Lung microvascular endothelial cell (primary cell): Measurements from ENCODE around the gene CCDC28B. TPM values are rescaled to one million over a fixed set of nuclear protein-coding genes. Genes with fewer than 3 reads are reported as not detected.

ENCODE experiments used
- total RNA-seq: library from RNA; depleted of rRNA; stranded (reverse); fragments of >200 nt; gene quantifications from 2 replicates; pipeline ENCODE4 v1.2.1, GENCODE V29; 2014

CCDC28B gene
- total RNA-seq, 1 donor from 2014 or later = 12.3 TPM

Other genes starting within 250 kb of the CCDC28B start
- 41.5 and 51.6 TPM in 2 replicates for gene KHDRBS1, start 186.7 kb upstream of the CCDC28B start, total RNA-seq
- 8.5 and 10.5 TPM in 2 replicates for gene TMEM39B, start 127.7 kb upstream of the CCDC28B start, total RNA-seq
- 22.4 and 27.8 TPM in 2 replicates for gene KPNA6, start 92.5 kb upstream of the CCDC28B start, total RNA-seq
- 46.6 and 64.9 TPM in 2 replicates for gene TXLNA, start 20.9 kb upstream of the CCDC28B start, total RNA-seq
- 0.65 and 0.79 TPM in 2 replicates for gene IQCC, start 5.1 kb downstream of the CCDC28B start, total RNA-seq
- gene DCDC2B, start 8.5 kb downstream of the CCDC28B start, total RNA-seq = not detected in 2 replicates
- gene TMEM234, start 21.8 kb downstream of the CCDC28B start, total RNA-seq = 8.7 and 11.1 TPM in 2 replicates
- 227 and 275 TPM in 2 replicates for gene EIF3I, start 21.8 kb downstream of the CCDC28B start, total RNA-seq
- gene FAM167B, start 46.6 kb downstream of the CCDC28B start, total RNA-seq = 0.79 and 0.87 TPM in 2 replicates
- gene LCK, start 50.7 kb downstream of the CCDC28B start, total RNA-seq = under 0.01 TPM in 2 replicates
- 113 and 114 TPM in 2 replicates for gene HDAC1, start 91.5 kb downstream of the CCDC28B start, total RNA-seq
- 101 and 118 TPM in 2 replicates for gene MARCKSL1, start 135.6 kb downstream of the CCDC28B start, total RNA-seq
- gene FAM229A, start 161.9 kb downstream of the CCDC28B start, total RNA-seq = 0.22 and 0.99 TPM in 2 replicates
- not detected in 2 replicates for gene TSSK3, start 161.9 kb downstream of the CCDC28B start, total RNA-seq
- gene BSDC1, start 193.8 kb downstream of the CCDC28B start, total RNA-seq = 29.6 and 50.2 TPM in 2 replicates